NB4 (cell line): ENCODE results near the gene ADGRL3.

ENCODE experiments used
- POLR2A ChIP-seq: IDR thresholded peaks from 2 replicates; pipeline ENCODE4 v1.6.1; 2011; ENCODE audit warnings: mild to moderate bottlenecking; ENCODE audit not compliant: insufficient read length; ENCODE audit errors: extremely low read depth
- TF ChIP-seq, protein P1 (sequence below): IDR thresholded peaks from one replicate; pipeline ENCODE4 v1.5.1; 2012; ENCODE audit warnings: low read depth, low read length
- TF ChIP-seq, protein P2 (sequence below): IDR thresholded peaks from 2 replicates; pipeline ENCODE4 v1.6.1; 2011; ENCODE audit warnings: low read depth, low read length

DNA sequence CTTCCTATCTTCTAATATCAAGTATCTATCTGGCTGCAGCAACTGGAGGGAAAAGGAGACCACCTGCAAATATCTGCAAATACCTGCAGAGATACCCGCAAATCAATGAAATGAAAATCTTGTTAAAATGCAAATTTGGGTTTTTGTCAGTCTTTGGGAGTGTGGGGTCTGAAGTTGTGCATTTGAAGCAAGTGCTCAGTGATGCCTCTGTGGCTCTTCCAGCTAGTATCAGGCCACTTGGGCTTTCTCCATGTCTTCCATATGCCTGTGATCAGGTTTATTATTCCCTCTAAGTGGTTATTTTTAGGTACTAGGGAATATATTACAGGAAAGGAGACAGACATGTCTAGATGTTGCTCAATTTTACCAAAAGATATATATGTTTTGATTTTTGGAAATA lies 880.3 kb downstream of the ADGRL3 start:
- no peak for TF ChIP-seq POLR2A
- TF ChIP-seq, protein P1, sequence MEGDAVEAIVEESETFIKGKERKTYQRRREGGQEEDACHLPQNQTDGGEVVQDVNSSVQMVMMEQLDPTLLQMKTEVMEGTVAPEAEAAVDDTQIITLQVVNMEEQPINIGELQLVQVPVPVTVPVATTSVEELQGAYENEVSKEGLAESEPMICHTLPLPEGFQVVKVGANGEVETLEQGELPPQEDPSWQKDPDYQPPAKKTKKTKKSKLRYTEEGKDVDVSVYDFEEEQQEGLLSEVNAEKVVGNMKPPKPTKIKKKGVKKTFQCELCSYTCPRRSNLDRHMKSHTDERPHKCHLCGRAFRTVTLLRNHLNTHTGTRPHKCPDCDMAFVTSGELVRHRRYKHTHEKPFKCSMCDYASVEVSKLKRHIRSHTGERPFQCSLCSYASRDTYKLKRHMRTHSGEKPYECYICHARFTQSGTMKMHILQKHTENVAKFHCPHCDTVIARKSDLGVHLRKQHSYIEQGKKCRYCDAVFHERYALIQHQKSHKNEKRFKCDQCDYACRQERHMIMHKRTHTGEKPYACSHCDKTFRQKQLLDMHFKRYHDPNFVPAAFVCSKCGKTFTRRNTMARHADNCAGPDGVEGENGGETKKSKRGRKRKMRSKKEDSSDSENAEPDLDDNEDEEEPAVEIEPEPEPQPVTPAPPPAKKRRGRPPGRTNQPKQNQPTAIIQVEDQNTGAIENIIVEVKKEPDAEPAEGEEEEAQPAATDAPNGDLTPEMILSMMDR: no peak
- TF ChIP-seq, protein P2, sequence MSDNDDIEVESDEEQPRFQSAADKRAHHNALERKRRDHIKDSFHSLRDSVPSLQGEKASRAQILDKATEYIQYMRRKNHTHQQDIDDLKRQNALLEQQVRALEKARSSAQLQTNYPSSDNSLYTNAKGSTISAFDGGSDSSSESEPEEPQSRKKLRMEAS: no peak
